ENCODE data around the gene SEMA3A. TPM values are rescaled to one million over a fixed set of nuclear protein-coding genes. Genes with fewer than 3 reads are reported as not detected.
A peak's percentile ranks its signal among the peaks of the same experiment; 100 is the strongest.

SEMA3A gene
- total and polyA plus RNA-seq, 2 of the 13 experiments (the other 11 are each of a cell fraction or from before 2014, with no cell fraction given): 0.29 to 1.2 TPM

DNA sequence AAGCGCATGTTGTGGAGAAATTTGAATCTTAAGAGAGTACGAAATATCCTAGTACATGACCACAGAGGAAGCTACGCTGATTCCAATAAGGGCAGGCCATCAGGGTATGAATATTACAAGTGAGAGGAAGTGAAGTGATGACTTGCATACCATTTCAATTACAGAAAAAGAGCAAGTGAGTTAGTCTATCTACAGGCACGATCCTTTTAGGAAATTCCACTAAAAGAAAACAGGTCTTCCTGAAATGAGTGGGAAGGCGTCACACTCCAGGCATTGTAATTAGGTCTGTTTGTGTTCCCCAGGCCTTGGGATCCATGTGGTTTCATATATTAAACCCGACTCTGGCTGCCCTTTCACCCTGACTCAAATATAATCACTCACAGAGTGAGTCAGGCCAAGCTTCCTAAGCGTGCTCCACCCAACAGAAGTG lies 152.5 kb downstream of the SEMA3A start:
- no TSS peak for BruUV-seq (replicated peaks)
- no peaks in the 10 kb centered on the region for H3K27me3 ChIP-seq (ENCODE audit: control insufficient read depth in 1 of 2, insufficient read depth in 2 of 2, low read length in 2 of 2)
- peaks cover 77% of the 10 kb centered on the region for H3K4me1 ChIP-seq (ENCODE audit: insufficient read depth, low read length)
- CTCF ChIA-PET (ENCODE audit: low intra/inter-chr PET ratio, low total read pairs): no interaction called here
- WGBS (ENCODE audit: low lambda C conversion rate): 83% methylated on average over 6 of the region's 7 CpGs
- in situ Hi-C loops (cut with HindIII; ENCODE audit: extremely low pct_ligation_motif_present, low pct_unique_long_range_greater_than_20kb) (no loop called here), intact Hi-C loops (cut with micrococcal nuclease; ENCODE audit: unreplicated experiment) (loop anchor here (5.0 kb wide), 1 partner anchor 100 kb away; no protein-coding TSS in a partner anchor)
- H3K4me2 ChIP-seq (ENCODE audit: low read depth, low read length): no peak overlapping the region
- no peaks in the 10 kb centered on the region for H4K20me1 ChIP-seq (ENCODE audit: insufficient read depth, low read length)
- POLR2A ChIA-PET: no interaction called here
- H3K4me3 ChIP-seq (replicated peaks in 1 of 3; ENCODE audit: insufficient read depth in 1 of 3, low read depth in 2 of 3, low read length in 3 of 3): no peak overlapping the region
- TF ChIP-seq ZKSCAN8 (CRISPR knock-in tag; IDR thresholded peaks at IDR 0.05; ENCODE audit: borderline replicate concordance): 0 out of 2 replicates have a peak, but pooled peaks have one; percentile 26
- TF ChIP-seq, protein P1, sequence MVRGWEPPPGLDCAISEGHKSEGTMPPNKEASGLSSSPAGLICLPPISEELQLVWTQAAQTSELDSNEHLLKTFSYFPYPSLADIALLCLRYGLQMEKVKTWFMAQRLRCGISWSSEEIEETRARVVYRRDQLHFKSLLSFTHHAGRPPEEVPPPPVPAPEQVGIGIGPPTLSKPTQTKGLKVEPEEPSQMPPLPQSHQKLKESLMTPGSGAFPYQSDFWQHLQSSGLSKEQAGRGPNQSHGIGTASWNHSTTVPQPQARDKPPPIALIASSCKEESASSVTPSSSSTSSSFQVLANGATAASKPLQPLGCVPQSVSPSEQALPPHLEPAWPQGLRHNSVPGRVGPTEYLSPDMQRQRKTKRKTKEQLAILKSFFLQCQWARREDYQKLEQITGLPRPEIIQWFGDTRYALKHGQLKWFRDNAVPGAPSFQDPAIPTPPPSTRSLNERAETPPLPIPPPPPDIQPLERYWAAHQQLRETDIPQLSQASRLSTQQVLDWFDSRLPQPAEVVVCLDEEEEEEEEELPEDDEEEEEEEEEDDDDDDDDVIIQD (CRISPR knock-in tag; IDR thresholded peaks at IDR 0.05; ENCODE audit: low read depth): peak; percentile 28; the same call in 1 of the 2 replicates
- no peak for TF ChIP-seq TCF7L2 (IDR thresholded peaks at IDR 0.05; ENCODE audit: low read depth, low read length)
- peak; percentile 55; the same call in 1 of the 2 replicates for TF ChIP-seq PPARG (CRISPR knock-in tag; conservative IDR thresholded peaks at IDR 0.05)
- TF ChIP-seq SAFB2 (CRISPR knock-in tag; IDR thresholded peaks at IDR 0.05; ENCODE audit: borderline replicate concordance, low read depth): no peak
- peak overlapping the region; percentile 80 for H3K27ac ChIP-seq (ENCODE audit: extremely low read length, insufficient read depth, low read length)
- H3K9me3 ChIP-seq (ENCODE audit: low read length): no peaks in the 10 kb centered on the region
- FAIRE-seq: no peak
- no peak for DNase-seq (ENCODE audit: low spot score)
- H3K9ac ChIP-seq (ENCODE audit: insufficient read depth, low read depth, low read length): no peak overlapping the region
- no peak for ATAC-seq
- H2AFZ ChIP-seq (ENCODE audit: low read length): no peak overlapping the region
- H3K36me3 ChIP-seq (replicated peaks in 1 of 2; ENCODE audit: control insufficient read depth in 1 of 2, insufficient read depth in 2 of 2, low read length in 2 of 2): no peaks in the 10 kb centered on the region
- no peaks in the 10 kb centered on the region for H3K79me2 ChIP-seq (ENCODE audit: insufficient read depth, low read length)

DNA sequence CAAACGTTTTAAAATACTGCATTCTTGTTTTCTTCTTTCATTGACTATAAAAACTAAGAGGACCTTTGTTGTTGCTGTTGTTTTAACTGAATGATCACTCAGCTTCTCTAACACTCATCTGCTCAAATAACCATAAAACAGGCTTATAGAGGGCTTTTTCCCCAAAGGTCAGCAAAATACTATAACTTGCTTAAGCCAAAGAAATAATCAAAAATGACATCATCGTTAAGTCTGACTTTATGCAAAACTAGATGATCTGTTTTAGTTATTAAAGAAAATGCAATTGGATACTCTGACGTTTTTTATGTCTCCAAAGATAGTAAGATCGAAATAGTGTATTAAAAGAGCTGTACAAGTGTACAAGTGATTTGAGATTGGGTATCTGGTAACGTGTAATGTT lies 152.9 kb downstream of the SEMA3A start:
- no TSS peak for BruUV-seq (replicated peaks)
- Histone ChIP-seq H3K79me2 (ENCODE audit: insufficient read depth, low read length) (no peaks in the 10 kb centered on the region), H3K9me3 (ENCODE audit: low read length) (no peaks in the 10 kb centered on the region), H3K4me3 (replicated peaks in 1 of 3; ENCODE audit: insufficient read depth in 1 of 3, low read depth in 2 of 3, low read length in 3 of 3) (no peak overlapping the region), H3K4me2 (ENCODE audit: low read depth, low read length) (no peak overlapping the region), H2AFZ (ENCODE audit: low read length) (no peak overlapping the region), H3K36me3 (replicated peaks in 1 of 2; ENCODE audit: control insufficient read depth in 1 of 2, insufficient read depth in 2 of 2, low read length in 2 of 2) (no peaks in the 10 kb centered on the region), H3K9ac (ENCODE audit: insufficient read depth, low read depth, low read length) (no peak overlapping the region), H3K4me1 (ENCODE audit: insufficient read depth, low read length) (peaks cover 72% of the 10 kb centered on the region), H3K27me3 (ENCODE audit: control insufficient read depth in 1 of 2, insufficient read depth in 2 of 2, low read length in 2 of 2) (no peaks in the 10 kb centered on the region), H4K20me1 (ENCODE audit: insufficient read depth, low read length) (no peaks in the 10 kb centered on the region), H3K27ac (ENCODE audit: extremely low read length, insufficient read depth, low read length) (peak overlapping the region; percentile 80)
- FAIRE-seq (no peak), ATAC-seq (no peak), DNase-seq (ENCODE audit: low spot score) (no peak)
- ChIA-PET POLR2A (no interaction called here), CTCF (ENCODE audit: low intra/inter-chr PET ratio, low total read pairs) (no interaction called here)
- in situ Hi-C loops (cut with HindIII; ENCODE audit: extremely low pct_ligation_motif_present, low pct_unique_long_range_greater_than_20kb): no loop called here
- 79% methylated on average over 5 of the region's 5 CpGs for WGBS (ENCODE audit: low lambda C conversion rate)
- intact Hi-C loops (cut with micrococcal nuclease; ENCODE audit: unreplicated experiment): loop anchor here (5.0 kb wide), 1 partner anchor 101 kb away; no protein-coding TSS in a partner anchor
- TF ChIP-seq NKX3-1 (CRISPR knock-in tag; IDR thresholded peaks at IDR 0.05): no peak
- TF ChIP-seq HHEX (CRISPR knock-in tag; IDR thresholded peaks at IDR 0.05): no peak
- TF ChIP-seq ZNF343 (CRISPR knock-in tag; IDR thresholded peaks at IDR 0.05): no peak
- peak; percentile 50; the same call in 1 of the 2 replicates for TF ChIP-seq MAFF (IDR thresholded peaks at IDR 0.05; ENCODE audit: low read depth, low read length)
- peak; percentile 90 for TF ChIP-seq ATF7 (IDR thresholded peaks at IDR 0.05)
- no peak for TF ChIP-seq ATF7 (CRISPR knock-in tag; IDR thresholded peaks at IDR 0.05)
- TF ChIP-seq TRIM24 (CRISPR knock-in tag; IDR thresholded peaks at IDR 0.05): no peak
- TF ChIP-seq MAFK (conservative IDR thresholded peaks at IDR 0.05 in 1 of 2, IDR thresholded peaks at IDR 0.05 in 1 of 2; ENCODE audit: low read length in 2 of 2): peak; percentile 17 to 68; a peak in 2 of 4 replicates
